Trophoblast cell (in vitro differentiated cells and primary cell): ENCODE results near the gene ZNF148.
A peak's percentile ranks its signal among the peaks of the same experiment; 100 is the strongest.

Experiments used
- DNase-seq, 2 donors: peaks; one replicate each; pipeline ENCODE4 v3.0.0-alpha.2; 2016
- H2AFZ ChIP-seq: 2 replicates; pipeline ENCODE4 v1.6.1; 2013; ENCODE audit warnings: low read length, moderate library complexity, mild to moderate bottlenecking; ENCODE audit not compliant: insufficient read depth, poor library complexity
- H2AK5ac ChIP-seq: 2 replicates; pipeline ENCODE4 v1.6.1; 2013; ENCODE audit warnings: mild to moderate bottlenecking, low read length
- H2BK120ac ChIP-seq: 2 replicates; pipeline ENCODE4 v1.6.1; 2013; ENCODE audit warnings: low read length, mild to moderate bottlenecking, moderate library complexity; ENCODE audit not compliant: insufficient read depth, poor library complexity
- H2BK12ac ChIP-seq: 2 replicates; pipeline ENCODE4 v1.6.1; 2013; ENCODE audit warnings: mild to moderate bottlenecking, low read length, moderate library complexity
- H2BK5ac ChIP-seq: 2 replicates; pipeline ENCODE4 v1.6.1; 2013; ENCODE audit warnings: low read length, low read depth, moderate library complexity, mild to moderate bottlenecking; ENCODE audit not compliant: poor library complexity
- H3K14ac ChIP-seq: 2 replicates; pipeline ENCODE4 v1.6.1; 2013; ENCODE audit warnings: mild to moderate bottlenecking, low read length
- H3K18ac ChIP-seq: 2 replicates; pipeline ENCODE4 v1.6.1; 2013; ENCODE audit warnings: mild to moderate bottlenecking, low read length
- H3K23ac ChIP-seq: 2 replicates; pipeline ENCODE4 v1.6.1; 2013; ENCODE audit warnings: low read length
- H3K27ac ChIP-seq: 2 replicates; pipeline ENCODE4 v1.5.1; 2013; ENCODE audit warnings: low read depth, mild to moderate bottlenecking, inconsistent platforms, low read length, moderate library complexity
- H3K27me3 ChIP-seq: 2 replicates; pipeline ENCODE4 v1.6.1; 2013; ENCODE audit warnings: inconsistent platforms, mild to moderate bottlenecking, low read length, moderate library complexity; ENCODE audit not compliant: insufficient read depth
- H3K36me3 ChIP-seq, 2 experiments: 1 replicate in 1 of 2; 2 replicates in 1 of 2; pipeline ENCODE4 v1.6.1; 2013; ENCODE audit warnings: low read length in 2 of 2, mild to moderate bottlenecking in 2 of 2, moderate library complexity in 1 of 2; ENCODE audit not compliant: insufficient read depth in 2 of 2, control insufficient read depth in 1 of 2
- H3K4ac ChIP-seq: 2 replicates; pipeline ENCODE4 v1.6.1; 2013; ENCODE audit warnings: low read depth, mild to moderate bottlenecking, low read length, moderate library complexity
- H3K4me1 ChIP-seq, 2 experiments: 1 replicate in 1 of 2; 2 replicates in 1 of 2; pipeline ENCODE4 v1.6.1; 2013; ENCODE audit warnings: low read length in 2 of 2, mild to moderate bottlenecking in 2 of 2, moderate library complexity in 1 of 2; ENCODE audit not compliant: insufficient read depth in 2 of 2, control insufficient read depth in 1 of 2
- H3K4me2 ChIP-seq: 2 replicates; pipeline ENCODE4 v1.6.1; 2013; ENCODE audit warnings: inconsistent platforms, mild to moderate bottlenecking, low read length, moderate library complexity
- H3K4me3 ChIP-seq: 2 replicates; pipeline ENCODE4 v1.5.1; 2013; ENCODE audit warnings: mild to moderate bottlenecking, low read depth, low read length, inconsistent platforms
- H3K79me1 ChIP-seq: one replicate; pipeline ENCODE4 v1.6.1; 2013; ENCODE audit warnings: low read length
- H3K79me2 ChIP-seq: 2 replicates; pipeline ENCODE4 v1.6.1; 2013; ENCODE audit warnings: low read length, mild to moderate bottlenecking; ENCODE audit not compliant: control insufficient read depth, insufficient read depth, poor library complexity
- H3K9ac ChIP-seq: 2 replicates; pipeline ENCODE4 v1.6.1; 2013; ENCODE audit warnings: mild to moderate bottlenecking, low read length
- H3K9me3 ChIP-seq: 2 replicates; pipeline ENCODE4 v1.6.1; 2013; ENCODE audit warnings: low read depth, mild to moderate bottlenecking, control low read depth, inconsistent platforms, low read length; ENCODE audit not compliant: insufficient read depth
- H4K12ac ChIP-seq: 2 replicates; pipeline ENCODE4 v1.6.1; 2013; ENCODE audit warnings: low read depth, mild to moderate bottlenecking, low read length, moderate library complexity
- H4K8ac ChIP-seq: 2 replicates; pipeline ENCODE4 v1.6.1; 2013; ENCODE audit warnings: low read depth, mild to moderate bottlenecking, low read length, moderate library complexity
- H4K91ac ChIP-seq: one replicate; pipeline ENCODE4 v1.6.1; 2013; ENCODE audit warnings: low read depth, mild to moderate bottlenecking, low read length, moderate library complexity
- WGBS: extraction: QIAGEN DNeasy Blood & Tissue Kit; methylation state at CpG from one replicate; pipeline ENCODE4 v1.1.7; 2013; ENCODE audit warnings: missing lambda C conversion rate; ENCODE audit not compliant: insufficient read length, insufficient coverage; ENCODE audit errors: extremely low coverage; 5-methylcytosine and 5-hydroxymethylcytosine counted together

ZNF148 gene

GRCh38 chr3:125221831-125222230, 153.3 kb downstream of the ZNF148 start:
- Histone ChIP-seq H3K4me3 (no peak overlapping the region), H3K4me2 (no peak overlapping the region), H3K27me3 (no peaks in the 10 kb centered on the region), H3K4me1 (peaks cover 5 to 8% of the 10 kb centered on the region in 2 experiments), H3K4ac (no peak overlapping the region), H3K18ac (no peak overlapping the region), H3K79me2 (no peaks in the 10 kb centered on the region), H2BK120ac (no peak overlapping the region), H3K36me3 (no peaks in the 10 kb centered on the region), H3K27ac (no peak overlapping the region), H3K23ac (no peak overlapping the region), H2BK5ac (no peak overlapping the region), H3K9me3 (no peaks in the 10 kb centered on the region), H2BK12ac (no peak overlapping the region), H4K12ac (no peak overlapping the region), H3K79me1 (no peaks in the 10 kb centered on the region), H2AK5ac (no peak overlapping the region), H4K91ac (no peak overlapping the region), H3K14ac (no peak overlapping the region), H2AFZ (no peak overlapping the region), H4K8ac (no peak overlapping the region), H3K9ac (no peak overlapping the region)
- WGBS: no CpG with 5 or more reads among the region's 3 CpGs
- no peak for DNase-seq

GRCh38 chr3:125220727-125221429, 154.2 kb downstream of the ZNF148 start:
- Histone ChIP-seq H4K91ac (no peak overlapping the region), H2AFZ (no peak overlapping the region), H3K9ac (no peak overlapping the region), H3K4me3 (no peak overlapping the region), H3K4me1 (peaks cover 5 to 8% of the 10 kb centered on the region in 2 experiments), H2BK5ac (no peak overlapping the region), H4K12ac (no peak overlapping the region), H3K36me3 (no peaks in the 10 kb centered on the region), H3K4me2 (no peak overlapping the region), H2AK5ac (no peak overlapping the region), H3K14ac (no peak overlapping the region), H3K27ac (no peak overlapping the region), H2BK12ac (no peak overlapping the region), H2BK120ac (no peak overlapping the region), H3K18ac (no peak overlapping the region), H3K79me1 (no peaks in the 10 kb centered on the region), H3K23ac (no peak overlapping the region), H3K9me3 (no peaks in the 10 kb centered on the region), H3K27me3 (no peaks in the 10 kb centered on the region), H4K8ac (no peak overlapping the region), H3K79me2 (no peaks in the 10 kb centered on the region), H3K4ac (no peak overlapping the region)
- no CpG with 5 or more reads among the region's 7 CpGs for WGBS
- DNase-seq: peak; percentile 41 to 64

- no peaks in the 10 kb centered on the region for H3K36me3 ChIP-seq
- peaks cover 5 to 8% of the 10 kb centered on the region in 2 experiments for H3K4me1 ChIP-seq
- H3K9ac ChIP-seq: no peak overlapping the region
- H2BK120ac ChIP-seq: no peak overlapping the region
- H3K4me2 ChIP-seq: no peak overlapping the region
- H4K12ac ChIP-seq: no peak overlapping the region
- H3K27me3 ChIP-seq: no peaks in the 10 kb centered on the region
- no peak overlapping the region for H2BK12ac ChIP-seq
- no peak overlapping the region for H3K23ac ChIP-seq
- no peak for DNase-seq
- no peak overlapping the region for H3K18ac ChIP-seq
- H3K14ac ChIP-seq: no peak overlapping the region
- H2AK5ac ChIP-seq: no peak overlapping the region
- no peak overlapping the region for H3K4me3 ChIP-seq
- no peak overlapping the region for H2BK5ac ChIP-seq
- H3K4ac ChIP-seq: no peak overlapping the region
- H4K91ac ChIP-seq: no peak overlapping the region
- WGBS: no CpG with 5 or more reads among the region's 10 CpGs
- no peak overlapping the region for H4K8ac ChIP-seq
- H3K79me2 ChIP-seq: no peaks in the 10 kb centered on the region
- no peaks in the 10 kb centered on the region for H3K9me3 ChIP-seq
- no peak overlapping the region for H3K27ac ChIP-seq
- H3K79me1 ChIP-seq: no peaks in the 10 kb centered on the region
- H2AFZ ChIP-seq: no peak overlapping the region
Observed at GRCh38 chr3:125220183-125220582, 154.9 kb downstream of the ZNF148 start.

GRCh38 chr3:125219261-125219701, 155.8 kb downstream of the ZNF148 start:
- no peak overlapping the region for H3K14ac ChIP-seq
- DNase-seq: peak; percentile 67 to 82
- WGBS: no CpG with 5 or more reads among the region's 8 CpGs
- no peak overlapping the region for H4K12ac ChIP-seq
- H3K4ac ChIP-seq: no peak overlapping the region
- H3K27ac ChIP-seq: no peak overlapping the region
- H3K4me1 ChIP-seq: peaks cover 5 to 9% of the 10 kb centered on the region in 2 experiments
- H2AFZ ChIP-seq: no peak overlapping the region
- no peak overlapping the region for H3K4me2 ChIP-seq
- H2BK12ac ChIP-seq: no peak overlapping the region
- no peaks in the 10 kb centered on the region for H3K36me3 ChIP-seq
- H3K27me3 ChIP-seq: no peaks in the 10 kb centered on the region
- no peak overlapping the region for H4K8ac ChIP-seq
- no peaks in the 10 kb centered on the region for H3K79me1 ChIP-seq
- H2BK120ac ChIP-seq: no peak overlapping the region
- no peak overlapping the region for H2BK5ac ChIP-seq
- H4K91ac ChIP-seq: no peak overlapping the region
- H3K9me3 ChIP-seq: no peaks in the 10 kb centered on the region
- H3K18ac ChIP-seq: no peak overlapping the region
- no peak overlapping the region for H3K4me3 ChIP-seq
- no peak overlapping the region for H2AK5ac ChIP-seq
- no peak overlapping the region for H3K9ac ChIP-seq
- H3K23ac ChIP-seq: no peak overlapping the region
- H3K79me2 ChIP-seq: no peaks in the 10 kb centered on the region
